AG04450 (cell line): Measurements from ENCODE around the gene LAMC1. TPM values are rescaled to one million over a fixed set of nuclear protein-coding genes. Genes with fewer than 3 reads are reported as not detected.

Experiments
- CTCF ChIA-PET: fragments of 300-600, 350-600 bp; formaldehyde crosslinking; extraction: SDS; loops from one replicate; lab custom pipeline; 2022; ENCODE audit warnings: antibody characterized with exemption, inconsistent platforms; lab: Charles Lee
- POLR2A ChIA-PET: fragments of 350-600 bp; formaldehyde crosslinking; extraction: SDS; loops from one replicate; lab custom pipeline; 2021; ENCODE audit warnings: antibody characterized with exemption, inconsistent platforms; lab: Yijun Ruan, JAX
- DNase-seq: peaks from one replicate; pipeline ENCODE4 v3.0.0-alpha.2; 2011; ENCODE audit warnings: low read depth, low spot score
- H3K27ac ChIP-seq: one replicate; pipeline ENCODE4 v1.5.1; 2012; ENCODE audit warnings: low read depth, low read length, control low read depth
- H3K27me3 ChIP-seq: one replicate; pipeline ENCODE4 v1.6.0; 2012; ENCODE audit warnings: low read length; ENCODE audit not compliant: control insufficient read depth, insufficient read depth
- H3K4me3 ChIP-seq: 2 replicates; pipeline ENCODE4 v1.5.1; 2011; ENCODE audit warnings: mild to moderate bottlenecking, low read depth, low read length, control low read depth
- H3K9me3 ChIP-seq: 2 replicates; pipeline ENCODE4 v1.5.1; 2012; ENCODE audit warnings: low read length; ENCODE audit not compliant: control insufficient read depth, insufficient read depth
- polyA plus RNA-seq: library from polyadenylated mRNA; depleted of rRNA; stranded (reverse); fragments of >200 nt; gene quantifications from 2 replicates; pipeline ENCODE4 v1.2.3, GENCODE V29; 2011
- TF ChIP-seq, protein P1 (sequence below): IDR thresholded peaks from 2 replicates; pipeline ENCODE4 v1.5.1; 2011; ENCODE audit warnings: low read depth, low read length, control low read depth, inconsistent platforms

The LAMC1 gene
- polyA plus RNA-seq, 1 experiment, result 348 TPM

DNA sequence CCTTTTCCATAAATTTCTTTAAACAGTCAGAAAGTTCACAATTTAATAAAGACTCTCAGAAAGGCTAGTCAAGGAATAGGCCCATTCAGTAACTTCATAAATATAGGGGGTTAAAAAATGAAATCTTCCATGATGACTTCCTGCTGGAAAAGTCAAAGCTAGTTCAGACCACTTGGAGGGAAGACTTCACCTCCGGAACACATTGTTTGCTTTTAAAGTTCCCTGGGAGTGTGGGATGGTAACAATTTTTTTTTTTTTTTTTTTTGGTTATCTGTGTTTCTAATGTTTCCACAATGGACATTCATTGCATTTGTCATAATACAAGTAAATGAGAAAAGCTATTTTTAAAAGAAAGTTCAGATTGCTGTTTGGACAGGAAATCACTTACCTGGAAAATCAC, 144.5 kb downstream of the LAMC1 start:
- CTCF ChIA-PET, result interaction anchor here (1.6 kb wide), 1 partner anchor 67 kb away, joined by 7 read pairs; no protein-coding TSS in a partner anchor
- H3K27me3 ChIP-seq, result no peaks in the 10 kb centered on the region
- no peak for DNase-seq
- no peak overlapping the region for H3K4me3 ChIP-seq
- H3K27ac ChIP-seq, result no peak overlapping the region
- no peaks in the 10 kb centered on the region for H3K9me3 ChIP-seq
- TF ChIP-seq, protein P1, sequence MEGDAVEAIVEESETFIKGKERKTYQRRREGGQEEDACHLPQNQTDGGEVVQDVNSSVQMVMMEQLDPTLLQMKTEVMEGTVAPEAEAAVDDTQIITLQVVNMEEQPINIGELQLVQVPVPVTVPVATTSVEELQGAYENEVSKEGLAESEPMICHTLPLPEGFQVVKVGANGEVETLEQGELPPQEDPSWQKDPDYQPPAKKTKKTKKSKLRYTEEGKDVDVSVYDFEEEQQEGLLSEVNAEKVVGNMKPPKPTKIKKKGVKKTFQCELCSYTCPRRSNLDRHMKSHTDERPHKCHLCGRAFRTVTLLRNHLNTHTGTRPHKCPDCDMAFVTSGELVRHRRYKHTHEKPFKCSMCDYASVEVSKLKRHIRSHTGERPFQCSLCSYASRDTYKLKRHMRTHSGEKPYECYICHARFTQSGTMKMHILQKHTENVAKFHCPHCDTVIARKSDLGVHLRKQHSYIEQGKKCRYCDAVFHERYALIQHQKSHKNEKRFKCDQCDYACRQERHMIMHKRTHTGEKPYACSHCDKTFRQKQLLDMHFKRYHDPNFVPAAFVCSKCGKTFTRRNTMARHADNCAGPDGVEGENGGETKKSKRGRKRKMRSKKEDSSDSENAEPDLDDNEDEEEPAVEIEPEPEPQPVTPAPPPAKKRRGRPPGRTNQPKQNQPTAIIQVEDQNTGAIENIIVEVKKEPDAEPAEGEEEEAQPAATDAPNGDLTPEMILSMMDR, result no peak
- POLR2A ChIA-PET, result interaction anchor here (0.7 kb wide), 1 partner anchor 114 kb away, joined by 12 read pairs; no protein-coding TSS in a partner anchor

DNA sequence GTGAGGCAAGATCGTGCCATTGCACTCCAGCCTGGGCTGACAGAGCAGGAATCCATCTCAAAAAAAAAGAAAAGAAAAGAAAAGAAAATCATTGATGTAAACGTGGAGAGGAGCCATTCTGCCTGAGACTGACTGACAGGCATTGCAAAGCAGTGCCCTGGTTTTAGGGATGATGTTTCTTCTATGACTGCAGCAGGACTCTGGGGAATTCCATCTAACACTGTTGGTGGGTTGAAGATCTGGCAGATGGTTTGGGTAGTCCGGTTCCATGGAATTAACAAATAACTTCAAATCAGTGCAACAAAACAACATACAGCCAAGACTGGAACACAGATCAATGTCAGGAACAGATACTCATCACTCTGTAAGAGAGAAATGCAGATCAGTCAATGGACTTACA, 145.1 kb downstream of the LAMC1 start:
- Histone ChIP-seq H3K4me3 (no peak overlapping the region), H3K27ac (no peak overlapping the region), H3K27me3 (no peaks in the 10 kb centered on the region), H3K9me3 (no peaks in the 10 kb centered on the region)
- ChIA-PET CTCF (no interaction called here), POLR2A (interaction anchor here (0.7 kb wide), 1 partner anchor 113 kb away, joined by 12 read pairs; no protein-coding TSS in a partner anchor)
- DNase-seq, result no peak
- TF ChIP-seq, protein P1, result no peak

GRCh38 chr1:183173828-183174227, 150.6 kb downstream of the LAMC1 start:
- H3K27ac ChIP-seq, result no peak overlapping the region
- TF ChIP-seq, protein P1, result no peak
- H3K9me3 ChIP-seq, result no peaks in the 10 kb centered on the region
- no peak for DNase-seq
- ChIA-PET CTCF (no interaction called here), POLR2A (no interaction called here)
- no peaks in the 10 kb centered on the region for H3K27me3 ChIP-seq
- H3K4me3 ChIP-seq, result no peak overlapping the region

DNA sequence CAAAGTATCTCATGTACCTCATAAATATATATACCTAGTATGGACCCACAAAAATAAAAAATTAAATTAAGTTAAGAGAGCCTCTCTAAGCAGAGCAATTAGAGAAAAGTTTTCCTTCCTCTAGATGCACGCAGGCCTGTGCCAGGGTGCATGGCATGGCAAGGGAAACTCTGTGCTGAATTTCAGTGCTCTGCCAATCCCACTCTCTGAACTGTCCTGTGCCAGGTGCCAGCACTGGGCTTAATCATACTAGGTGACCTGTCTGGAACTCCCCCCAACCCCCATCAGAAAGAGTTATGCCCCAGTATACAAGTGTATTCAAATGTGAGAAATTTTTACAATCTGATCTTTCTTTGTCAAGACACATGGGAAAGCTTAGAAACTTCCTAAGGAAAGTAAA, 152.4 kb downstream of the LAMC1 start:
- CTCF ChIA-PET, result no interaction called here

GRCh38 chr1:183178545-183178944, 155.3 kb downstream of the LAMC1 start:
- H3K27ac ChIP-seq, result no peak overlapping the region
- ChIA-PET CTCF (interaction anchor here (1.1 to 2.5 kb wide), 2 partner anchors 26 to 56 kb away, joined by 3 to 15 read pairs; no protein-coding TSS in a partner anchor), POLR2A (no interaction called here)
- DNase-seq, result no peak
- H3K9me3 ChIP-seq, result no peaks in the 10 kb centered on the region
- H3K4me3 ChIP-seq, result no peak overlapping the region
- TF ChIP-seq, protein P1, result no peak
- no peaks in the 10 kb centered on the region for H3K27me3 ChIP-seq

More for the DNA sequence above, 152.4 kb downstream of the LAMC1 start:
- TF ChIP-seq, protein P1, result no peak
- POLR2A ChIA-PET, result no interaction called here
- no peaks in the 10 kb centered on the region for H3K9me3 ChIP-seq
- no peak overlapping the region for H3K4me3 ChIP-seq
- no peaks in the 10 kb centered on the region for H3K27me3 ChIP-seq
- no peak for DNase-seq
- no peak overlapping the region for H3K27ac ChIP-seq
